GOT3 (cell line): ENCODE data around the gene SSC5D.

Source experiments
- DNase-seq: peaks from one replicate; lab custom pipeline; 2025; ENCODE audit warnings: mixed read lengths; lab: John Stamatoyannopoulos, UW

The SSC5D gene

GRCh38 chr19:55554741-55555152 lies 66.5 kb downstream of the SSC5D start:
- DNase-seq = no peak

DNA sequence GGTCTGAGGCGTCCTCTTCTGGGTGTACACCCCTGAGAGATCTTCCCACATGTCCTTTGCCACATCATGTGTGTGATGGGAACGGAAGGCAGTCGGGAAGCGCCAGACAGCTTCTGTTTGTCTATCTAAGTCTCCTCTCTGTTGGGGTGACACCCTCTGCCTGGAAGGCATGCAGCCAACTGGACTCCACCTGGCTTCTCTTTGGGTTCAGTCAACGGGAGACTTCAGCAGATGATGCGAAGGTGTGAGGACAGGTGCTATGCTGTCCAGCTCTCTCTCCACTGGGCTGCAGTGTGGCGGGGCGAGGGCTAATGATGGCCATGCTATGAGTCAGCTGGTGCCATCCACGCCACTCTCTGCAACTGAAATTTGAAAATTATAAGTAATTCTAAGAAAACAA lies 71.4 kb downstream of the SSC5D start:
- no peak for DNase-seq

GRCh38 chr19:55563261-55563690 lies 75.0 kb downstream of the SSC5D start:
- DNase-seq = no peak

DNA sequence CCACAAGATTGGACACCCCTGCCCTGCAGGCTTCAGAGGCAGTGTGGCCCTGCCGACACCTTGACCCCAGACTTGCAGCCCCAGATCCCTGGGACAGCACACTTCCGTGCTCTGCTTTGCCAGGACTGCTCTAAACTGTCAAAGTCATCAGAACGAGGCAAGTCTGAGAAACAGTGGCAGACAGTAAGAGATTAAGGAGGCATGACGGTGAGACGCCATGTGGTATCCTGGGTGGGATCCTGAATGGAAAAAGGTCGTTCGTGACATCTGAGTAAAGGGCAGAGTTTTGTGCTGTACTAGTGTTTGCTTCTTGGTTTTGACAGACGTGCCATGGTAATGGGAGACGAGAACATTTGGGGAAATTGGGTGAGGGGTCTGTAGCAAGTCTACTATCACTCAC lies 78.6 kb downstream of the SSC5D start:
- no peak for DNase-seq

GRCh38 chr19:55567708-55568328 lies 79.6 kb downstream of the SSC5D start:
- no peak for DNase-seq
